Measurements from ENCODE around the gene FHOD3. TPM values are rescaled to one million over a fixed set of nuclear protein-coding genes. Genes with fewer than 3 reads are reported as not detected.
"Not testable (repeated sequence)": the region's sequence is repeated elsewhere in the genome, so short reads cannot be mapped to it uniquely, and the experiment has no call there.

FHOD3 gene
- total RNA-seq, 1 experiment from 2014 or later, result 0.10 TPM

DNA sequence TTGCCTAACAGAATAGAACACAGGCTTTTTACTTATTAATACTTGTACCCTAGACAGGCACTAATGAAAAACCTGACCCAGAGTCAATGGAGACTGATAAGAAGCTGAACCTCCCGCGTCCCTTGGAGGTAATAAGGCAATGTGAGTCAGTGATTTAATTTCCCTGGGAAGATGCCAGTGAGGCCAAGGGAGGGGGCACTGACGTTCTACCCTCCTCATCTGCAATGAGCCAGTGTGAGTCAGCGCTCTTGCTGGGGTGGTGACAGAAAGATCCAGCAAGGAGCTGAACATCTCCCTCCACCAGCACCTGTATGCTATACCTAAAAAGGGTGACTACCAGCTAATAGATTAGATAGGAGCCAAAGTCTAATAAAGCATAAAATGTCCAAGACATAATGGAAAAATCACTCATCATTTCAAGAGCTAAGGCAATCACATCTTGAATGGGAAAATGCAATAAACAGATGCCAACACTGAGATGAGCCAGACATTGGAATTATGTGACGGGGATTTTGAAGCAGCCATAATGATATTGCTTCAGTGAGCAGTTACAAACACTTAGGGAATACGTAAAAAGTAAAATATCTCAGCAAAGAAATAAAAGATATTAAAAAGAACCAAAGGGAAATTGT, 414.4 kb downstream of the FHOD3 start:
- no peaks in the 10 kb centered on the region for H3K27me3 ChIP-seq
- no peaks in the 10 kb centered on the region for H3K9me3 ChIP-seq

DNA sequence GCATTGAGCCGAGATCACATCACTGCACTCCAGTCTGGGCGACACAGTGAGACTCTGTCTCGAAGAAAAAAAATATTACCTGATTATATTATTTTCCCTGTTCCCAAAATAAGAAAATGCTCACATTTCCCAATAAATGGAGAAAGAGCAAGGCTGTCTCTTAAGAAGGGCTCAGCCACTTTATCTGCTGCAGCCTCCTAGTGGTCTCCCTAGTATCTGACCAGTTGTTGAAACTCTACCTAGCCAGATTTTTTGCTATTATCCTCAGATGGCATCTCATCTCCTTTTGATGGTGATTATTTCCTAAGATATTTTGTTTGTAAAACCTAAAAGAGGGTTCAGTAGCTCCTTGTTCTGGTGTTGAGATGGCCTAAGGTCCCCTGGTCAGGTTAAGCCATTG, 417.0 kb downstream of the FHOD3 start:
- DNase-seq, result no peak
- Histone ChIP-seq H3K27me3 (no peaks in the 10 kb centered on the region), H3K9me3 (no peaks in the 10 kb centered on the region), H3K36me3 (no peaks in the 10 kb centered on the region), H3K4me3 (no peak overlapping the region)

More for the DNA sequence above, 414.4 kb downstream of the FHOD3 start:
- DNase-seq, result peak; percentile 62
- H3K4me3 ChIP-seq, result no peak overlapping the region
- H3K36me3 ChIP-seq, result no peaks in the 10 kb centered on the region

DNA sequence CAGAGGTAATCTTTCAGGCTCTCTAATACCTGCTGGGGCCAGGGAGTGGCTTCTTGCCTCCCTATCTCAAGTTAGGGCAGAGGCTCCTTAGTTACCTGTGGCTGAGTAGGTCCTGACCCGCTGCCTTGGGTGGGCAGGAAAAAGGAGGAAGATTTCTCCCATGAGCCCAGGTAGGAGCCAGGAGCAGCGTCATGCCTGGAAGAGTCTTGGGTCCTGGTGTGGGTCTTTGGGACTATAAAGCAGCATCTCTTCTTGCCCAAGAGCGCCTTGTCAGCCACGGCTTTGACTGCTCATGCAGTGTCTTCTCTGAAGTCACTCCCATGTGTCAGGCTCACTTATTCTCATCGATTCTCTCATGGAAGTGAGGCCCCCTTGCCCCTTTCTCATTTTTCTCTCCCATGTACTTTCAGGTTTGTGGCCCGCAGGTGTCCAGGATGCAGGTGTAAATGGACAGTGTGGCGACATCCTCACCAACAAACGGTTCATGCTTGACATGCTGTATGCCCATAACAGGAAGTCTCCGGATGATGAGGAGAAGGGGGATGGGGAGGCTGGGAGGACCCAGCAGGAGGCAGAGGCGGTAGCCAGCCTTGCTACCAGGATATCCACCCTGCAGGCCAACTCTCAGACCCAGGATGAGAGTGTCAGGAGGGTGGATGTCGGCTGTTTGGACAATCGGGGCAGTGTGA, 420.1 kb downstream of the FHOD3 start:
- no peak for DNase-seq
- Histone ChIP-seq H3K36me3 (no peaks in the 10 kb centered on the region), H3K9me3 (no peaks in the 10 kb centered on the region), H3K4me3 (no peak overlapping the region), H3K27me3 (no peaks in the 10 kb centered on the region)

DNA sequence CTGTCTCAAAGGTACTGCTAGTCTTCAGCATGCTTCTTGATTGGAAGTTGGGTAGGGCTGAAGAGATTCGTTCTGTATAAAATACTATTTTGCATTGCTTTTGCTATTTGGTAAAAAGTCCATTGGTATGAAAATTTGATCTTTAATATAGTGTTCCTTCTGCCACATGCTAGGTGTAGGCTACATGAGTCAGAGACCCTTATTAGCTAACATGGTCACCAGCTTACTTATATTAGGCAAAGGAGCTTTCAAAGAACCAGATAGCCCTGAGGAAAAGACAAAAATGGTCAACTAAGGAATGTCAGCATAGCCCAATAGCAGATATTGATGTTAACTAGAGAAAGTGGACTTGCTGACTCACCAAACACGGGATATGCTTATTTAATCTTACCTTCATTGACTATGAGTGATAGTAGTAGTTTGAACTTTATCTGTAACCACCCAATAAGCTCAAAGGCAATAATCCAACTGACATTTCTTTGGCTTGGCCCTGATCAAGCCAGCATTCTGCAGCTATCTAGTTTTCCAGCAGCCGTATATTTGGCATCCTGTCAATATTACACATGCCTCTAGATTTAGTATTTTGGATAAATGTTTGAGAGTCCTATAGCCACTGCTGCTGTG, 421.3 kb downstream of the FHOD3 start:
- no peak overlapping the region for H3K4me3 ChIP-seq
- H3K27me3 ChIP-seq, result no peaks in the 10 kb centered on the region
- no peak for DNase-seq
- H3K36me3 ChIP-seq, result no peaks in the 10 kb centered on the region
- H3K9me3 ChIP-seq, result no peaks in the 10 kb centered on the region

DNA sequence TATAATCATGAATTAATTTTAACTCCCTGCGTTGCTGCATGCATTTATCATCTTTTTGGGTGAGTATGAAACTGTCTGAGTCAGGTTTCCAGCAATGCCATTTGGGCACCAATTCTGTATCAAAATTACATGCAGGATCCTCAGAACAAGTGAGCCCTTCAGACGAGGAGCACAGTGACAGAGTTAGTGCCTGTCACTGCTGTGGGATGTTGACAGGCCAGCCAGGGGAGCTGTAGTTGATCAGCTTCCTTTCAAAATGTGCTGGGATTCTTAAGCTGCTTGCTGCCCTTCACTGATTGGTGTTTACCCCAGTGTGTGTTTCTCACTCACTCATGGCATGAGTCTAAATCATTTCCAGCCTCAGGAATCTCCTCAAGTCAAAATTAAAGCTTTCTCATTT, 422.1 kb downstream of the FHOD3 start:
- Histone ChIP-seq H3K36me3 (no peaks in the 10 kb centered on the region), H3K9me3 (no peaks in the 10 kb centered on the region), H3K27me3 (no peaks in the 10 kb centered on the region), H3K4me3 (no peak overlapping the region)
- DNase-seq, result no peak

DNA sequence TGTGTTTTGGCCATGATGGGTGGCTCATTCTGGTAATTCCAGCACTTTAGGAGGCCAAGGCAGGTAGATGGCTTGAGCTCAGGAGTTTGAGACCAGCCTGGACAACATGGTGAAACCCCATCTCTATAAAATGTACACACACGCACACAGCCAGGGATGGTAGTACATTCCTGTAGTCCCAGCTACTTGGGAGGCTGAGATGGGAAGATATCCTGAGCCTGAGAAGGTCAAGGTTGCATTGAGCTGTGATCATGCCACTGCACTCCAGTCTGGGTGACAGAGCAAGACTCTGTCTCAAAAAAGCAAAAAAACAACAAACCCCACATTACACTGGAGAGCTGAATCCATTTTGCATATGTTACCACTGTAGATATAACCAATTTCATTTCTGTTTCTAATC, 423.8 kb downstream of the FHOD3 start:
- not testable (repeated sequence) for DNase-seq, H3K27me3 ChIP-seq, H3K36me3 ChIP-seq, H3K9me3 ChIP-seq, H3K4me3 ChIP-seq

DNA sequence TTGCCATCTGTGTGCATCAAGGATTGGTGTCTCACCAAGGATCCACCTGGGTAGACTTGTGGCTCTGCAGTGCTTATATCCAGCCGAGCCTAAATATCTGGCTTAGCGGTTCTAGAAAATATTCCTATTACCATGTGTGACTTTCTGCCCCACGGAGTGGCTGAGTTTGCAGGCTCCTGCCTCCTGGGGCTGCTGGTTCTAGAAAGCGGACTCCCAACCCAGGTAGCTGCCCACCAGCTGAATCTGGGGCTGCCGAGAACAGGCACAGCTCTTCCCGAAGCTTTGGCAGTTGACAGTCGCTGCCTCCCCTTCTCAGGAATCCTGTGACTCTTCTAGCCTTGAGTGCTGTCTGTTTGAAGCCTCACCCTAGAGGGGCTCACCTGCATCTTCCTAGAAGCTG, 426.7 kb downstream of the FHOD3 start:
- no peak for DNase-seq
- Histone ChIP-seq H3K27me3 (no peaks in the 10 kb centered on the region), H3K36me3 (no peaks in the 10 kb centered on the region), H3K9me3 (no peaks in the 10 kb centered on the region), H3K4me3 (no peak overlapping the region)

DNA sequence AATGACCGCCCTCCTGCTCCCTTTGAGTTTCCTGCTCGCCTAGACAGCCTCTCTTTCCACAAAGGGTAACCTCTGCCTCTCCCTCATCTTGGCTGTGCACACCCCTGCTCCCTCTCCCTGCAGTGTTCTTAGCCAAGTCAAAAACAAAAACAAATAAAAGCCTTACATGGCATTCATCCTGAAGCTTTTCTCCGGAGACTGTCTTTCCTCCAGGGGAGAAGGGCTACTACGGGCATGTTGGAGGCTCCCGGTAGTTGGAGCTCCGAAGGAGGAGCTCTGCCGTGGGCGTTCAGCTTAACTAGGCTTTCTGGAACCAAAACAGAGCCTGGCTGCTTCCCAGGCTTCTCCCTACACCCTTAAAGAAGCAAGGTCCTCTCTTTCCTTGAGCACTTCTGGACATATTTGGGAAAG, 427.1 kb downstream of the FHOD3 start:
- Histone ChIP-seq H3K9me3 (no peaks in the 10 kb centered on the region), H3K4me3 (no peak overlapping the region), H3K27me3 (no peaks in the 10 kb centered on the region), H3K36me3 (no peaks in the 10 kb centered on the region)
- DNase-seq, result peak; percentile 55

DNA sequence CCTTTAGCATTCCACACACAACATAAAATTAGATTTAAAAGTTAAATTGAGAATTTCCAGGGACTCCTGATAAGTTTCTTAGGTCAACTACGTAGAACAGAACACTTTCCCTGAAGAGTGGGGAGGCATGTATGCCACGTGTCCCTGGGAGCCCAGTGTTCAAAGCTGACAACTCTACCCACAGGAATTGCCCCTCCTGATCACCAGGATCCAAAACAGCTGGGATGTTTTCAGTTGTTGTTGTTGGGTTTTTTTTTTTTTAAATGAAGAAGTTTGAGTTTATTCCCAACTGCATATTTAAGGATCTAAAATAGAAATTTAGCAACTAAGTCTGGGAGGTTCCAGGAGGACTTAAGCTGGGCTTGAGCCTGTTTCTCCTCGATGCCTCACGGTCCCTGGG, 430.8 kb downstream of the FHOD3 start:
- DNase-seq, result no peak

DNA sequence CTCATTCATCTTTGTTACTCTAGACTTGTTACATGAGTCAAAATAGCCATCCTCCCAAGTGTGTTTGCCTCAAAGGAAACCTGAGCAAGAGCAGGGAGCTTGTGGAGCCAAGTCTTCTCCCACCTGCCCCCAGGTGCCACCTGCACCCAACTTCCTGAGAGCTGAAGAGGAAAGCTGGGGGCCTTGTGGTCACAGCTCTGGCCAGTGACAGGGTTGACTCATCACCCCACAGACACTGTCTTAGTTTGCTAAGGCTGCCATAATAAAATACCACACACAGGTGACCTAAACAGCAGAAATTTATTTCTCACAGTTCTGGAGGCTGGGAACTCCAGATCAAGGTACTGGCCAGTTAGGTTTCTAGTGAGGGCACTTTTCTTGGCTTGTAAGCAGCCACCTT, 431.7 kb downstream of the FHOD3 start:
- Histone ChIP-seq H3K9me3 (no peaks in the 10 kb centered on the region), H3K36me3 (no peaks in the 10 kb centered on the region), H3K4me3 (no peak overlapping the region), H3K27me3 (no peaks in the 10 kb centered on the region)
- no peak for DNase-seq

More for the DNA sequence above, 430.8 kb downstream of the FHOD3 start:
- H3K36me3 ChIP-seq, result no peaks in the 10 kb centered on the region
- no peaks in the 10 kb centered on the region for H3K9me3 ChIP-seq
- no peaks in the 10 kb centered on the region for H3K27me3 ChIP-seq
- no peak overlapping the region for H3K4me3 ChIP-seq

DNA sequence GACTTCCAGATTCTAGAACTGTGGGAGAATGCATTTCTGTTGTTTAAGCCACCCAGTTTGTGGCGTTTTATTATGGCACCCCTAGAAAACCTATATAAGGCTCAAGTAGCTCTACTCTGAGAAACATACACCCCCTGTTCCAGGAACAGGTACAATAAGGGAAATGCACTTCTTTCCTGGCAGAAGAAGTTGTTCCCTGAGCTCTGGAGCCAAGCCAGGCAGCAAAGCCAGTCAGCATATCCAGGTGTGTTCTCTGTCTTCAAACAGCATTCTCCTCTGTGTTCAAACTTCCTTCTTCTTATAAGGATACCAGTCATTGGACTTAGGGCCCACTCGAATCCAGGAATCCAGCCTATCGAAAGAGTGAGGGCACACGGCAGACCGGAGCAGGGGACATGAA, 434.8 kb downstream of the FHOD3 start:
- Histone ChIP-seq H3K36me3 (no peaks in the 10 kb centered on the region), H3K4me3 (no peak overlapping the region), H3K9me3 (no peaks in the 10 kb centered on the region), H3K27me3 (no peaks in the 10 kb centered on the region)
- DNase-seq, result no peak

DNA sequence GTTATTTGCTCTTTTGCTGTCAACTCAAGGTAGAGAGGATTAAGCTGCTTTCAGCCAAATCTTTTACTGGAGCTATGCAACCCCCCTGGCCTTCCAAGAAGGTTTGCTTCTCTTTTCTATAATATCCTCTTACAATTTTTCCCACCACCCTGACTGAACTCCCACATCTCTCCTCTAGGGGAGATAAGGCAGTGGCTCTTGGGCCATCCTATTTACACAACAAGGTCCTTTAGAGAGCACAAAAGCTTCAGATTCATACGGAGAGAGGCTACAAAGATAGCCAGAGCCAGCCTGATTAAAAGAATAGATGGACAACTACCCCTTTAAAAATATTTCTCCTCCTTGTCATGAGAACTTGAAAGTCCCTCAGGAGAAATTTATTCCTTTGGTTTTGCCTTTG, 435.6 kb downstream of the FHOD3 start:
- H3K9me3 ChIP-seq, result no peaks in the 10 kb centered on the region
- H3K4me3 ChIP-seq, result no peak overlapping the region
- H3K27me3 ChIP-seq, result no peaks in the 10 kb centered on the region
- H3K36me3 ChIP-seq, result no peaks in the 10 kb centered on the region
- DNase-seq, result no peak

DNA sequence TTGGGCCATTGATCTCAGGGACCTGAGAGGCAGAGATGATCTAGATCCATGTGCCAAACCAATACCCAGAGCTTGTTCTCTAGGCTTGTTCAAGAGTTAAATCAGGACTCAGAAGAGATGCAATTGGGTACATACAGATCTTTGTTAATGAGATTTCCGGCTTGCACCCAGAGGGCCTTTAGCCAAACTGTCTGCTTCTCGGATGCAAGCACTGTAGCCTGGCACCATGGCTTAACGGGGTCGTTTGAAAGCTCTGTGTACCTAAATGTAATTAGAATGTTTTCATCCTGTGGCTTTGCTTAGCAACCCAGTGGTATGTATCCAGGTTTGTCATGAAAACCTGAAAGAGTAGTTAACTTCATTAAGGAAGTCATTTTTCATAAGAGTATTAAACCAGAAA, 437.1 kb downstream of the FHOD3 start:
- Histone ChIP-seq H3K4me3 (no peak overlapping the region), H3K27me3 (no peaks in the 10 kb centered on the region), H3K9me3 (no peaks in the 10 kb centered on the region), H3K36me3 (no peaks in the 10 kb centered on the region)
- no peak for DNase-seq

DNA sequence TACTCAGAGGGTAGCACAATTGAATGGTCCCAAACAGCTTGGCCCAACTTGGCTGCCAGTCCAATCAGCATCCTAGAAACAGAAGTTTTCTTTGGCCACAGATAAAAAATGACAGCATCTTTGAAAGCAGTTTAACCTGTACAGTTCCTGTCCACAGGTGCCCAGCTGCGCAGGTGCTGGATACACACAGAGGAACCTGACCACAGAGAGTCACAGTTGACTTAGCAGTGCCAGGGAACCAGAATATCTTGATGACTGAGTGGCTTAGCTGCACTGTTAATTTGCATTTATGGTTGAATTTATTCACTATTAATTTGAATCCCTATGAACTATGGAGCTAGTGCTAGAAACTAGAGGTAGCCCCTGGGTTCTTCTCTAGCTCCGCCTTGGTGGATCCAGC, 437.6 kb downstream of the FHOD3 start:
- no peaks in the 10 kb centered on the region for H3K36me3 ChIP-seq
- H3K4me3 ChIP-seq, result no peak overlapping the region
- H3K9me3 ChIP-seq, result no peaks in the 10 kb centered on the region
- DNase-seq, result no peak
- no peaks in the 10 kb centered on the region for H3K27me3 ChIP-seq

DNA sequence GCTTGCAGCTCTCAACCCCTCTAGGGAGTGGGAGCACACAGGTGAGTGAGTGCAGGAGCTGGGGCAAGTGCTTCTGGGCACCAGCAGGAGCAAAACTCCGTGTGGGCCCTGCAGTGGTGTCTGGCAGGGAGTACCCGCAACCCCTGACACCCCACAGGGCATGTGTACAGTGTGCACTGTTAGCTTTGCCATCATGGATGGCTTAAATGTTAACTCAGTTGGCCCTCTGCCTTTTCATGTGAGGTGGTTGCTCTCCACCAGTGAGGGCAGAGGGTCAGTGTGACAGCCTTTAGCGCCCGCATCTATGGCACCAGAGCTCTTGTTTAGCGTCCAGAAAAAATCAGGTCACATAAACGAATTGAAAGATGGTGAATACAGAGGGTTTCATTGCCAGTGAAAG, 438.6 kb downstream of the FHOD3 start:
- Histone ChIP-seq H3K9me3 (no peaks in the 10 kb centered on the region), H3K4me3 (no peak overlapping the region), H3K27me3 (no peaks in the 10 kb centered on the region), H3K36me3 (no peaks in the 10 kb centered on the region)
- no peak for DNase-seq

DNA sequence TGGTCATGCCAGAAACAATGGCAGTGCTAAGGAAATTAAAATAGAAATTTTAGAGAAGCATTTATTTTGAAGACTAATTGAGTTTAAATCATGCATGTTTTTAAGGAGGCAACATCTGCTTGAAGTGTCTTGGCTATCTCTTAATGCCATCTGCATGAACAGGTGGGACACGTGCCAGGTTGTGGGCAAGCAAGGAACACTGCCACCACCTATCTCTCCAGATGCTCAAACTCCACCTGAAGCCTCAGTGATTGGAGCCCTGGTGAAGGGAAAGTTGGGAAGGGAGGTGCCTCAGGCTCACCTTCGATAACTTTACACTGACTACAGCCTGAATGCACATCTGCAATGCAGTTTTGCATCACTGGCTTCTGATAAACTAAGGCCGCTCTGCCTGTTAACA, 439.8 kb downstream of the FHOD3 start:
- no peaks in the 10 kb centered on the region for H3K9me3 ChIP-seq
- no peak for DNase-seq
- no peaks in the 10 kb centered on the region for H3K36me3 ChIP-seq
- no peak overlapping the region for H3K4me3 ChIP-seq
- H3K27me3 ChIP-seq, result no peaks in the 10 kb centered on the region

DNA sequence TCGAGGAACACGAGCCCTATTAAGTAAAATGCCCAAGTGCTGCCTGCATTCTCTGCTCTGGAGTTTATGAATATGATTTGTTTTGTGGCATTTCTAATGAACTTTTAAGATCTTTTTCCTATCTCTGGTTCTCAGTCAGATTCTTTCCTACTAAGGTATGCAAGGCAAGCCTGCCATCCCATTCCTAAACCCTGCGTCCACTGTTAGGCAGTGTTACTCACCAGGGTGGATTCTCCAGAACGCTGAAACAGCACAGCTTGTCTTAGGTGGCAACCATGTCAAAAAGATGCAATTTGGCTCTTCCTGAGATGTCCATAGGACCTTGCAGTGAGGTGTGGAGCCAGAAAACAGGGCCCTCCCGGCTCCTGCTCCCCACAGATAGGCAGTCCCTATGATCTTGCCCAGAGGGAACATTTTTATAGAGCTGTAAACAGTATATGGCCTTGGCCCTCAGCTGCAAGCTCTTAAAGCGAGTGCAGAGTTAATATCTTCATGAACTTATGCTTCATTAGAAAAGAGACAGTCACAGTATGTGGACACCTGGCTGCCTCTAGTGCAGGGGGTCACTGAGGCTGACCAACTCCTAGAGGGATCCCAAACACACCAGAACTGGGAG, 446.9 kb downstream of the FHOD3 start:
- H3K36me3 ChIP-seq, result no peaks in the 10 kb centered on the region
- no peak for DNase-seq

More for the DNA sequence above, 446.9 kb downstream of the FHOD3 start:
- Histone ChIP-seq H3K4me3 (no peak overlapping the region), H3K27me3 (no peaks in the 10 kb centered on the region), H3K9me3 (no peaks in the 10 kb centered on the region)

Measured in MG63 (cell line).